ENCODE results near the gene MAOA.

MAOA gene

GRCh38 chrX:43654431-43655150, 1.5 kb upstream of the MAOA start:
- Histone ChIP-seq H3K36me3 (no peaks in the 10 kb centered on the region), H3K27me3 (peaks cover 25% of the 10 kb centered on the region)
- peak; percentile 31 for TF ChIP-seq CTCF (IDR thresholded peaks at IDR 0.05)

DNA sequence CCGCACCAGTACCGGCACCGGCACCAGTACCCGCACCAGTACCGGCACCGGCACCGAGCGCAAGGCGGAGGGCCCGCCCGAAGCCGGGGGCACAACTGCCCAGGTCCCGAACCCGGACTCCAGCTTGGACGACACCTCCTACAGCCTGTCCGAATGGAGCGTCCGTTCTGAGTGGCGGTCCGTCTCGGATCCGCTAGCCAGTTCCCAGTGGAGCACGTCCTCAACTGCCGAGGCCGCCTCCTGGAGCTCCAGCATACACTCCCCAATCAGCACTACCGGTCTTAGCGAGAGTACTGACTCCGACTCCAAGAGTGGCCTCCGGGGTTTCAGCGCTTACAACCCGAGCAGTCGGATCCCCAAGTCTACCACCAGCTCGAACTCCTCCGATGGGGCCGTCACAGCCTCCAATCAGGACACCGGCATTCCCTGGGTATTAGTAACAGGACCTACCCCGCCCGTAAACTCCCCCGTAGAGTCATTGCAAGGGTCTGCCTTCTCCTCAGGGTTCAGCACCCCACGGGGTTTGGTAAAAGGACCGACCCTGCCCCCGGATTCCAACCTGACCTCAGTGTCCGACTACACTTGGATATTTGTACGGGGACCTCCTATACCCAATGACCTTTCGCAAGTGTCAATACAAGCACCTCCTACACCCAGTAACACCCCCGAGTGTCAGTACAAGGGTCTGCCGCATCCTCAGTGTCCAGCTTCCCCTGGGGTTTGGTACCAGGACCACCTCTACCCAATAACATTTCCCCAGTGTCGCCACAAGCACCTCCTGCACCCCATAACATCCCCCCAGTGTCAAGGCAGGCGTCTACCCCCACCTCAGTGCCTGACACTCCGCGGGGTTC, 721 bp upstream of the MAOA start:
- Histone ChIP-seq H3K4me1 (ENCODE audit: control insufficient read depth in 1 of 2, insufficient read depth in 1 of 2, low read depth in 1 of 2, low read length in 1 of 2) (peaks cover 8 to 9% of the 10 kb centered on the region in 2 experiments), H3K27ac (peak overlapping the region; percentile 84), H3K27me3 (peaks cover 25% of the 10 kb centered on the region), H3K4me3 (ENCODE audit: low read depth in 1 of 2, low read length in 1 of 2) (peak overlapping the region; percentile 63 to 68), H3K9me3 (no peaks in the 10 kb centered on the region), H3K36me3 (no peaks in the 10 kb centered on the region)
- no peak for TF ChIP-seq CTCF (IDR thresholded peaks at IDR 0.05)

More at GRCh38 chrX:43654431-43655150, 1.5 kb upstream of the MAOA start:
- H3K27ac ChIP-seq = peak overlapping the region; percentile 84
- peaks cover 8 to 9% of the 10 kb centered on the region in 2 experiments for H3K4me1 ChIP-seq (ENCODE audit: control insufficient read depth in 1 of 2, insufficient read depth in 1 of 2, low read depth in 1 of 2, low read length in 1 of 2)
- peak overlapping the region; percentile 63 to 68 for H3K4me3 ChIP-seq (ENCODE audit: low read depth in 1 of 2, low read length in 1 of 2)
- H3K9me3 ChIP-seq = no peaks in the 10 kb centered on the region

DNA sequence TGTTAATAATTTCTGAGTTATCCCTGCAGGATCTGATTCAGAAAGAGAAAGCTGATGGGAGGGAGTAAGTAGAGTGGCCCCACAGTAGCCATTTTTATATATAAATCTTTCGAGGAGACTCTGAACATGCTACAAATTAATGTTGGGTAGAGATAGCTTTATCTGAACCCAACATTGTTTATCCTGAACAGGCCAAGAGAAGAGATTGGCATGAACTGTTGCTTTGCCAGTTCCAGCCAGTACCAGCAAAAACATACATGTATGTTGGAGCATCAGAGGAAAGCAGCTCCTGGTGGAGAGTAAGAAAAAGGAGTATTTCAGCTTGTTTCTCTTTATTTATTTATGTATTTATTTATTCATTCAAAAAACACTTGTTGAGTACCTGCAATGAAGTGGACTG, 1.6 kb downstream of the MAOA start:
- Histone ChIP-seq H3K27ac (no peak overlapping the region), H3K27me3 (peaks cover 32% of the 10 kb centered on the region), H3K4me1 (ENCODE audit: control insufficient read depth in 1 of 2, insufficient read depth in 1 of 2, low read depth in 1 of 2, low read length in 1 of 2) (peaks cover 8 to 9% of the 10 kb centered on the region in 2 experiments), H3K4me3 (ENCODE audit: low read depth in 1 of 2, low read length in 1 of 2) (no peak overlapping the region), H3K36me3 (no peaks in the 10 kb centered on the region), H3K9me3 (no peaks in the 10 kb centered on the region)
- TF ChIP-seq CTCF (IDR thresholded peaks at IDR 0.05) = no peak

DNA sequence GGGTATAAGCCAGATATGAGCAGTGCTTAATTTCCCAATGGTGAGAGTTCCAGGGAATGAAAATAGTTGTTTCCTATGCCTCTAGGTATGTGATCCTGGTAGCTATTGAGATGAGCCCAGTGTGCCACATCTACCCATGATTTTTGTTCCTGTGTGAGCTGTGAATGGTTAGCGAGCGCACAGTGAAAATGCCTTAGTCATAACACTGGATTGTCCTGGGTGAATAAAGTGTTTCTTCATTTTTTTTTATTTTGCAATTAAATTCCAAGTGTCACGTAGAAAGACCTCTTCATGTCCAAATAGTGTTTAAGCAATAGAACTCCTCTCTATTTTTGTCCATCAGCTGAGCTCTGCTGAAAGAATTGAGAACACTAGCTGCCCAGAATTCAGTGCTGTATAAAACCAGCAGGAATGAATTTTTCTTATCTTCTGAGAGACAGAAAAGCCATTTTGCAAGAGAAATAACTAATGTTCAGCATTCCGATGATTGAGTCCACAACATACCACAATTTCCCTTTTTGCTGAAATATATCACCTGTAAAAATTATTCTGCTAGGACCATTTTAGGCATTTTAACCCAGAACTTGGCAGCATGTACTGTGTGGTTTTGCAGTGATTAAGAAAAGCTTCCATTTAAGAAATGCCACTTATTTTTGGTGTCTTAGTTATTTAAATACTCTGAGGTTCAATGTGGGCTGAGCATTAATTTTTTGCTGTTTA, 5.6 kb downstream of the MAOA start:
- H3K27ac ChIP-seq = no peak overlapping the region
- no peak for TF ChIP-seq CTCF (IDR thresholded peaks at IDR 0.05)
- no peaks in the 10 kb centered on the region for H3K4me1 ChIP-seq (ENCODE audit: control insufficient read depth in 1 of 2, insufficient read depth in 1 of 2, low read depth in 1 of 2, low read length in 1 of 2)
- H3K36me3 ChIP-seq = no peaks in the 10 kb centered on the region
- H3K9me3 ChIP-seq = no peaks in the 10 kb centered on the region
- peaks cover 17% of the 10 kb centered on the region for H3K27me3 ChIP-seq
- no peak overlapping the region for H3K4me3 ChIP-seq (ENCODE audit: low read depth in 1 of 2, low read length in 1 of 2)

DNA sequence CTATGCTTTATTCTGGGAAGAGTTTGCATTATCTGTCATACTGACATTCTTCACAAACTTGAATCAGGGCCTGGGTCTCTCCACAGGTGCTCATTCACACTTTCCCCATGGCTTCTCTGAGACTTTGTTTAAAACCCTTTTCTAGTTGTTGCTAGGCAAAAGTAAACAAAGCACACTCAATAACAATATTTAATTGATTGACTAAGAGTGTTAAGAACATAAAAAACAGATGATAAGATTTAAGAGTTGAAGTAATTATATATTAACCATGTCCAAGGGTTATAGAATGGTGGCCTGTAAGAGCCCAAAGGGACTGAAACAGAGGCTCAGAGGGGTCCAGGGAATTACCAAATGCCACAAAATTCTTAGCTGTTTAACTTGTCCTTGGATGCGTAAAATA, 7.1 kb downstream of the MAOA start:
- no peak overlapping the region for H3K4me3 ChIP-seq (ENCODE audit: low read depth in 1 of 2, low read length in 1 of 2)
- no peaks in the 10 kb centered on the region for H3K4me1 ChIP-seq (ENCODE audit: control insufficient read depth in 1 of 2, insufficient read depth in 1 of 2, low read depth in 1 of 2, low read length in 1 of 2)
- no peaks in the 10 kb centered on the region for H3K36me3 ChIP-seq
- H3K27me3 ChIP-seq = peaks cover 7% of the 10 kb centered on the region
- no peak for TF ChIP-seq CTCF (IDR thresholded peaks at IDR 0.05)
- H3K27ac ChIP-seq = no peak overlapping the region
- no peaks in the 10 kb centered on the region for H3K9me3 ChIP-seq
